AG04449 (cell line): Measurements from ENCODE around the gene SNX27.
A peak's percentile ranks its signal among the peaks of the same experiment; 100 is the strongest.

Source experiments
- CTCF ChIA-PET: fragments of 350-600 bp; formaldehyde crosslinking; extraction: SDS; loops from one replicate; lab custom pipeline; 2021; ENCODE audit warnings: antibody characterized with exemption; lab: Yijun Ruan, JAX
- POLR2A ChIA-PET: fragments of 400-600, 350-600 bp; formaldehyde crosslinking; extraction: SDS; loops from one replicate; lab custom pipeline; 2020; ENCODE audit warnings: antibody characterized with exemption, inconsistent platforms; lab: Yijun Ruan, JAX
- DNase-seq: peaks from one replicate; pipeline ENCODE4 v3.0.0-alpha.2; 2010; ENCODE audit warnings: low read depth, low spot score
- H3K4me3 ChIP-seq: 2 replicates; pipeline ENCODE4 v1.5.1; 2011; ENCODE audit warnings: low read depth, mild to moderate bottlenecking, control low read depth, low read length
- CTCF ChIP-seq: IDR thresholded peaks from one replicate; pipeline ENCODE4 v1.5.1; 2011; ENCODE audit warnings: mild to moderate bottlenecking, moderate library complexity, low read length, control low read depth, inconsistent platforms; ENCODE audit not compliant: insufficient read depth; ENCODE audit errors: missing control alignments

The SNX27 gene

GRCh38 chr1:151606857-151607256 is 5.0 kb upstream of the SNX27 start:
- no peak overlapping the region for H3K4me3 ChIP-seq
- TF ChIP-seq CTCF, result no peak
- no peak for DNase-seq
- ChIA-PET POLR2A (no interaction called here), CTCF (interaction anchor here (6.0 kb wide), 1 partner anchor 12 kb away, joined by 96 read pairs; no protein-coding TSS in a partner anchor)

GRCh38 chr1:151610142-151610541 is 1.7 kb upstream of the SNX27 start:
- CTCF ChIA-PET, result interaction anchor here (3.2 kb wide), 1 partner anchor 16 kb away, joined by 26 read pairs; no protein-coding TSS in a partner anchor

GRCh38 chr1:151611288-151611790 is 511 bp upstream of the SNX27 start:
- POLR2A ChIA-PET, result interaction anchor here (1.1 kb wide), 1 partner anchor 17 kb away, joined by 3 read pairs; no protein-coding TSS in a partner anchor
- no peak for TF ChIP-seq CTCF
- DNase-seq, result no peak
- CTCF ChIA-PET, result interaction anchor here (1.8 kb wide), 1 partner anchor 17 kb away, joined by 9 read pairs; no protein-coding TSS in a partner anchor
- peak overlapping the region; percentile 80 for H3K4me3 ChIP-seq

More at GRCh38 chr1:151610142-151610541, 1.7 kb upstream of the SNX27 start:
- no peak for TF ChIP-seq CTCF
- no peak for DNase-seq
- H3K4me3 ChIP-seq, result no peak overlapping the region
- POLR2A ChIA-PET, result no interaction called here

GRCh38 chr1:151612501-151613281 is 841 bp downstream of the SNX27 start:
- POLR2A ChIA-PET, result interaction anchor here (0.6 to 1.1 kb wide), 2 partner anchors 16 to 27 kb away, joined by 3 read pairs; no protein-coding TSS in a partner anchor
- no peak for DNase-seq
- peak overlapping the region; percentile 80 for H3K4me3 ChIP-seq
- CTCF ChIA-PET, result interaction anchor here (0.7 to 1.8 kb wide), 2 partner anchors 18 to 49 kb away, joined by 3 to 9 read pairs; no protein-coding TSS in a partner anchor
- TF ChIP-seq CTCF, result no peak

- ChIA-PET CTCF (no interaction called here), POLR2A (no interaction called here)
- no peak for DNase-seq
These were observed 1.5 kb downstream of the SNX27 start for GRCh38 chr1:151613282-151613780.

More at GRCh38 chr1:151613282-151613780, 1.5 kb downstream of the SNX27 start:
- TF ChIP-seq CTCF, result no peak
- H3K4me3 ChIP-seq, result peak overlapping the region; percentile 80
